ENCODE data around the gene OR2W3. TPM values are rescaled to one million over a fixed set of nuclear protein-coding genes. Genes with fewer than 3 reads are reported as not detected.

OR2W3 gene
- total RNA-seq, 6 experiments from 2014 or later, result 0.24 to 1.2 (median 0.43) TPM; not detected in 3

DNA sequence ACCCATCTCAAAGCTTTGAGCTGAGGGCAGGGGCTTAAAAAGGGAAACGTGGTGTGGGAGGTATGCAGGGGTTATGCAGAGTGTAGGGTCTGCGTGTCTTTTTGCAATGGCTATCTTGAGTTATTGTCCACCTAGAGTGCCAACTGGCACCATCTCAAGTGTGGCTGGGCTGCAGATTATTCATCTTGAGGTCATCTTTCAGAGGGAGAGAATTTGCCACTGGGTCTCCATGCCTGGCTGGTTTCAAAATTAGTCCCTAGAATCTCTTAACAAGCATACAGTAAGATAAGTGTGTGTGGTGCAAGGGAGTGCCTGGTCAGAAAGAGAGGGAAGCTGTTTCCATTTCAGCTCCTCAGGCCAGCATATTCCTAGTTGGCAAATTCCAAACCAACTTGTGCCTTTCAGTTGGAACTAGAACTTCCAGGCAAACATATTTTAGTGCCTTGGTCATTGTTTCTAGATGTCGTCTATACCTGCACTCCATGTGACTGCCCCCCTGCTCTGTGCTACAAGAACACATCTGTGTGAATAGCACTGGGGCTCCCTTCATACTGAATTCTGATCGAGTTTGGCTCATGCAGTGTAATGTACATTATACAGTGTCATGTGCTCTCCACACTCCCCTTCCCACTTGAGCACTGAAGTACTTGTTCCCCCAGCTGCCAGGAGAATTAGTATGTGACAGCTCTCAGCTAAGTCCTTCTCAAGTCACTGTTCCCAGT lies 19.7 kb downstream of the OR2W3 start:
- no peak overlapping the region for H3K27ac ChIP-seq
- peaks cover 0 to 2% of the 10 kb centered on the region in 2 donors for H3K27me3 ChIP-seq
- DNase-seq, result no peak
- 39% methylated on average over 4 of the region's 4 CpGs for WGBS (ENCODE audit: insufficient coverage, low coverage, low lambda C conversion rate, missing lambda C conversion rate)
- intact Hi-C loops (cut with DNase I), result no loop called here
- TF ChIP-seq, protein P1, sequence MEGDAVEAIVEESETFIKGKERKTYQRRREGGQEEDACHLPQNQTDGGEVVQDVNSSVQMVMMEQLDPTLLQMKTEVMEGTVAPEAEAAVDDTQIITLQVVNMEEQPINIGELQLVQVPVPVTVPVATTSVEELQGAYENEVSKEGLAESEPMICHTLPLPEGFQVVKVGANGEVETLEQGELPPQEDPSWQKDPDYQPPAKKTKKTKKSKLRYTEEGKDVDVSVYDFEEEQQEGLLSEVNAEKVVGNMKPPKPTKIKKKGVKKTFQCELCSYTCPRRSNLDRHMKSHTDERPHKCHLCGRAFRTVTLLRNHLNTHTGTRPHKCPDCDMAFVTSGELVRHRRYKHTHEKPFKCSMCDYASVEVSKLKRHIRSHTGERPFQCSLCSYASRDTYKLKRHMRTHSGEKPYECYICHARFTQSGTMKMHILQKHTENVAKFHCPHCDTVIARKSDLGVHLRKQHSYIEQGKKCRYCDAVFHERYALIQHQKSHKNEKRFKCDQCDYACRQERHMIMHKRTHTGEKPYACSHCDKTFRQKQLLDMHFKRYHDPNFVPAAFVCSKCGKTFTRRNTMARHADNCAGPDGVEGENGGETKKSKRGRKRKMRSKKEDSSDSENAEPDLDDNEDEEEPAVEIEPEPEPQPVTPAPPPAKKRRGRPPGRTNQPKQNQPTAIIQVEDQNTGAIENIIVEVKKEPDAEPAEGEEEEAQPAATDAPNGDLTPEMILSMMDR (IDR thresholded peaks at IDR 0.05), result no peak
- TF ChIP-seq POLR2A (IDR thresholded peaks at IDR 0.05), result no peak
- H3K9me3 ChIP-seq, result no peaks in the 10 kb centered on the region
- ATAC-seq, result no peak
- H3K36me3 ChIP-seq, result no peaks in the 10 kb centered on the region
- no peak overlapping the region for H3K4me3 ChIP-seq
- H3K4me1 ChIP-seq, result no peaks in the 10 kb centered on the region

DNA sequence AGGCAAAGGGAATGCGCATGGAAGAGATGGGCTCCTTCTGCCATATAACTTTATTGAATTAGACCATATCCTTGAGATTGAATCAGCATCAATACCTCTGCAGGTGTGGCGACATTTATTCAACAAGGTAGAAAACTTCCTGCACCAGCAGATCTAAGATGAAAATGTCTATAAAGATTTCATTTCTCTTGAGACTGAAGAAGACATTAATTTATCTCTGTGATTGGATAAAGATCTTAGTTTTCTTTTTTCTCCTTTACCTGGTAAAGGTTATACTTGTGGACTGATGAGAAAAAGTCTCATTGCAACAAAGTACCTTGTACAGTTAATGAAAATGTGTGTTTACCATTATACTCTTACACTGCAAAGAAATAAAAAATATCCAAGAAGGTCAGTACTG lies 24.6 kb downstream of the OR2W3 start, which contains the start of gene OR2T8:
TSS of gene OR2T8 (plus strand) at position 301 of the 400 bp plus-strand sequence. CDS start 766 bp downstream, outside the sequence.
- Histone ChIP-seq H3K36me3 (no peaks in the 10 kb centered on the region), H3K27ac (no peak within 1 kb of the TSS), H3K27me3 (peaks cover 0 to 2% of the 10 kb centered on the region in 2 donors), H3K4me3 (no peak within 1 kb of the TSS), H3K4me1 (no peaks in the 10 kb centered on the region), H3K9me3 (no peaks in the 10 kb centered on the region)
- intact Hi-C loops (cut with DNase I), result no loop called here
- 37% methylated on average over 2 of the region's 2 CpGs for WGBS (ENCODE audit: insufficient coverage, low coverage, low lambda C conversion rate, missing lambda C conversion rate)
- no peak for ATAC-seq
- no peak for DNase-seq
- TF ChIP-seq, protein P1 (IDR thresholded peaks at IDR 0.05), result no peak
- no peak for TF ChIP-seq POLR2A (IDR thresholded peaks at IDR 0.05)

DNA sequence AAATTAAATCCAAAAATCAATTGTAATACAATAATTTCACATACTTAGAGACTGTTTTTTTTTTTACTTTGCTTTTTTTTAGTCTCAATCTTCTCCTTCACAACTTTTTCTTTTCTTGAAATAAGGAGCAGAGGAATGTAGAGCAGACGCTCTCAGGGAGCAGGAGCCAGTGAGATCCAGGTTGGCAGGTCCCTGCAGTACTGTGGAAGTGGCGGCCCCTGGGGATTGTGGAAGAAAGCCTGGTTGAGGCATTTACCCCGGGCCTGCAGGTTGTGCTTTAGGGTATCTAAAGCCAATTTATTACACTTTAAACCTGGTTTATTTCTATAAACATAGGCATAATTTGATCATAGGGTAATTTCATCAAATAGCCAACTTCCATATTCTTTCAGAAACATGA lies 28.6 kb downstream of the OR2W3 start:
- ATAC-seq (no peak), DNase-seq (no peak)
- Histone ChIP-seq H3K9me3 (no peaks in the 10 kb centered on the region), H3K27ac (no peak overlapping the region), H3K27me3 (no peaks in the 10 kb centered on the region), H3K4me1 (no peaks in the 10 kb centered on the region), H3K36me3 (no peaks in the 10 kb centered on the region), H3K4me3 (no peak overlapping the region)
- TF ChIP-seq, protein P1 (IDR thresholded peaks at IDR 0.05), result no peak
- TF ChIP-seq POLR2A (IDR thresholded peaks at IDR 0.05), result no peak
- 44% methylated on average over 3 of the region's 3 CpGs for WGBS (ENCODE audit: insufficient coverage, low coverage, low lambda C conversion rate, missing lambda C conversion rate)
- intact Hi-C loops (cut with DNase I), result no loop called here

GRCh38 chr1:247924868-247925267 lies 29.5 kb downstream of the OR2W3 start, which contains the start of gene OR2AJ1:
Gene OR2AJ1, plus strand, starts transcription at chr1:247924889. Its CDS starts 8,880 bp downstream, at chr1:247933769.
- intact Hi-C loops (cut with DNase I), result no loop called here
- Histone ChIP-seq H3K27ac (no peak within 1 kb of the TSS), H3K27me3 (no peaks in the 10 kb centered on the region), H3K9me3 (no peaks in the 10 kb centered on the region), H3K4me3 (no peak within 1 kb of the TSS), H3K36me3 (no peaks in the 10 kb centered on the region), H3K4me1 (no peaks in the 10 kb centered on the region)
- TF ChIP-seq, protein P1 (IDR thresholded peaks at IDR 0.05), result no peak
- no peak for TF ChIP-seq POLR2A (IDR thresholded peaks at IDR 0.05)
- DNase-seq (no peak), ATAC-seq (no peak)
- WGBS (ENCODE audit: insufficient coverage, low coverage, low lambda C conversion rate, missing lambda C conversion rate), result 76% methylated on average over 9 of the region's 9 CpGs
